GM23338 (cell line): ENCODE data around the gene PERCC1. TPM values are rescaled to one million over a fixed set of nuclear protein-coding genes. Genes with fewer than 3 reads are reported as not detected.

Experiments used
- ATAC-seq: fragments of 200-7000 bp; cut with Tn5 transposase; 3 replicates; pipeline ENCODE4 v1.9.1; 2020
- DNase-seq: peaks from one replicate; pipeline ENCODE4 v3.0.0-alpha.2; 2015; ENCODE audit warnings: low spot score
- H2AFZ ChIP-seq: fragments of 200-600 bp; sonication (generic); 2 replicates; pipeline ENCODE4 v1.8.0; 2016; ENCODE audit warnings: antibody characterized with exemption, mild to moderate bottlenecking, moderate library complexity
- H3F3A ChIP-seq: fragments of 200-600 bp; sonication (generic); replicated peaks from 2 replicates; pipeline ENCODE4 v1.8.0; 2017; ENCODE audit warnings: antibody characterized with exemption, mixed run types, low read depth
- H3K27ac ChIP-seq: fragments of 200-600 bp; sonication (generic); 2 replicates; pipeline ENCODE4 v1.6.1; 2016; ENCODE audit warnings: low read depth
- H3K27me3 ChIP-seq: fragments of 200-600 bp; sonication (generic); 2 replicates; pipeline ENCODE4 v1.8.0; 2016; ENCODE audit warnings: mild to moderate bottlenecking, mixed run types, moderate library complexity; ENCODE audit not compliant: insufficient read depth
- H3K36me3 ChIP-seq: fragments of 200-600 bp; sonication (generic); 2 replicates; pipeline ENCODE4 v1.8.0; 2016; ENCODE audit warnings: mild to moderate bottlenecking; ENCODE audit not compliant: insufficient read depth
- H3K4me1 ChIP-seq: fragments of 200-600 bp; sonication (generic); 2 replicates; pipeline ENCODE4 v1.8.0; 2016; ENCODE audit warnings: mild to moderate bottlenecking, moderate library complexity; ENCODE audit not compliant: insufficient read depth
- H3K4me2 ChIP-seq: fragments of 200-600 bp; sonication (generic); 2 replicates; pipeline ENCODE4 v1.7.1; 2017; ENCODE audit warnings: mixed run types
- H3K4me3 ChIP-seq: fragments of 200-600 bp; sonication (generic); 2 replicates; pipeline ENCODE4 v1.6.1; 2016; ENCODE audit warnings: mixed run types
- H3K79me2 ChIP-seq: fragments of 200-600 bp; sonication (generic); replicated peaks from 2 replicates; pipeline ENCODE4 v1.8.0; 2017; ENCODE audit warnings: mild to moderate bottlenecking; ENCODE audit not compliant: insufficient read depth
- H3K9me2 ChIP-seq: fragments of 200-600 bp; sonication (generic); 2 replicates; pipeline ENCODE4 v1.8.0; 2017; ENCODE audit not compliant: insufficient read depth
- H4K20me1 ChIP-seq: fragments of 200-600 bp; sonication (generic); replicated peaks from 2 replicates; pipeline ENCODE4 v1.8.0; 2017; ENCODE audit warnings: mild to moderate bottlenecking; ENCODE audit not compliant: insufficient read depth
- H3K27ac Mint-ChIP-seq: 2 replicates; pipeline ENCODE4 v1.8.0; 2020; ENCODE audit warnings: inconsistent platforms, mild to moderate bottlenecking, moderate library complexity, mixed read lengths
- H3K27me3 Mint-ChIP-seq: 3 replicates; pipeline ENCODE4 v1.8.0; 2022; ENCODE audit warnings: low read depth, mild to moderate bottlenecking, moderate library complexity, mixed read lengths, inconsistent platforms; ENCODE audit not compliant: insufficient read depth, poor library complexity
- H3K36me3 Mint-ChIP-seq: 3 replicates; pipeline ENCODE4 v1.8.0; 2021; ENCODE audit warnings: low read depth, mild to moderate bottlenecking, inconsistent platforms, moderate library complexity, mixed read lengths
- H3K4me1 Mint-ChIP-seq: 3 replicates; pipeline ENCODE4 v1.8.0; 2020; ENCODE audit warnings: mild to moderate bottlenecking, inconsistent platforms, mixed read lengths
- H3K4me3 Mint-ChIP-seq: 3 replicates; pipeline ENCODE4 v1.8.0; 2021; ENCODE audit warnings: moderate library complexity, mild to moderate bottlenecking, inconsistent platforms, mixed read lengths
- H3K9me3 Mint-ChIP-seq: 3 replicates; pipeline ENCODE4 v1.8.0; 2020; ENCODE audit warnings: moderate library complexity, mild to moderate bottlenecking, inconsistent platforms, mixed read lengths
- CREB1 ChIP-seq: fragments of 250-450 bp; sonication (Bioruptor Pico); IDR thresholded peaks from 2 replicates; pipeline ENCODE4 v1.5.0; 2020; ENCODE audit warnings: low read depth, mild to moderate bottlenecking, moderate library complexity
- CTCF ChIP-seq, 2 experiments: fragments of 200-600 bp in 1 of 2; sonication (generic) in 1 of 2; conservative IDR thresholded peaks; 2 replicates each; pipeline versions ENCODE4 v1.5.1 to v1.6.1; 2016 to 2017; ENCODE audit warnings: antibody characterized with exemption in 2 of 2, low read depth in 2 of 2, mild to moderate bottlenecking in 2 of 2, moderate library complexity in 1 of 2
- ETS1 ChIP-seq: IDR thresholded peaks from 2 replicates; pipeline ENCODE4 v1.6.1; 2016; ENCODE audit warnings: antibody characterized with exemption
- EZH2 ChIP-seq: fragments of 200-600 bp; sonication (generic); IDR thresholded peaks from one replicate; pipeline ENCODE4 v1.8.0; 2017; ENCODE audit warnings: antibody characterized with exemption, mild to moderate bottlenecking, low read depth; ENCODE audit not compliant: unreplicated experiment
- EZH2phosphoT487 ChIP-seq: fragments of 200-600 bp; sonication (generic); IDR thresholded peaks from one replicate; pipeline ENCODE4 v1.8.1; 2018; ENCODE audit warnings: antibody characterized with exemption; ENCODE audit not compliant: unreplicated experiment
- JUNB ChIP-seq: IDR thresholded peaks from one replicate; pipeline ENCODE4 v1.6.1; 2016; ENCODE audit warnings: antibody characterized with exemption; ENCODE audit not compliant: unreplicated experiment
- NANOG ChIP-seq: IDR thresholded peaks from 2 replicates; pipeline ENCODE4 v1.6.1; 2016; ENCODE audit warnings: antibody characterized with exemption, borderline replicate concordance
- POLR2AphosphoS5 ChIP-seq: IDR thresholded peaks from 2 replicates; pipeline ENCODE4 v1.6.1; 2016; ENCODE audit warnings: antibody characterized with exemption, low read depth
- REST ChIP-seq: IDR thresholded peaks from one replicate; pipeline ENCODE4 v1.6.1; 2018; ENCODE audit warnings: antibody characterized with exemption; ENCODE audit not compliant: unreplicated experiment
- STAT1 ChIP-seq: IDR thresholded peaks from one replicate; pipeline ENCODE4 v1.6.1; 2016; ENCODE audit warnings: antibody characterized with exemption; ENCODE audit not compliant: unreplicated experiment
- ZNF114 ChIP-seq: fragments of 250-450 bp; sonication (Bioruptor Pico); IDR thresholded peaks from 2 replicates; pipeline ENCODE4 v1.5.0; 2020; ENCODE audit warnings: mild to moderate bottlenecking, moderate library complexity
- ZNF331 ChIP-seq: fragments of 250-450 bp; sonication (Bioruptor Pico); IDR thresholded peaks from 2 replicates; pipeline ENCODE4 v1.5.0; 2020; ENCODE audit warnings: low read depth, mild to moderate bottlenecking, moderate library complexity
- ZNF462 ChIP-seq: fragments of 250-450 bp; sonication (Bioruptor Pico); IDR thresholded peaks from 2 replicates; pipeline ENCODE4 v1.5.0; 2020; ENCODE audit warnings: mild to moderate bottlenecking, moderate library complexity
- polyA plus RNA-seq: library from polyadenylated mRNA; unstranded; fragments of >200 nt; fragmentation: Nextera tagmentation; extraction: Ambion mirVana; gene quantifications from 2 replicates; pipeline ENCODE4 v1.2.1, GENCODE V29; 2016
- total RNA-seq: library from RNA; depleted of rRNA; stranded (reverse); fragments of >200 nt; shearing (Covaris generic); gene quantifications from 2 replicates; pipeline ENCODE4 v1.2.3, GENCODE V29; 2014

The PERCC1 gene
- total and polyA plus RNA-seq, 2 experiments from 2014 or later: not detected

GRCh38 chr16:1425616-1426370 lies 5.1 kb upstream of the PERCC1 start:
- no peaks in the 10 kb centered on the region for H3F3A ChIP-seq
- no peaks in the 10 kb centered on the region for H3K9me2 ChIP-seq
- no peaks in the 10 kb centered on the region for H4K20me1 ChIP-seq
- no peak overlapping the region for H3K27ac ChIP-seq
- TF ChIP-seq NANOG (no peak), STAT1 (no peak), ZNF462 (CRISPR knock-in tag) (no peak), POLR2AphosphoS5 (no peak), JUNB (no peak), EZH2 (no peak), ZNF114 (CRISPR knock-in tag) (no peak), REST (no peak), CREB1 (CRISPR knock-in tag) (no peak), ETS1 (no peak), CTCF (conservative IDR thresholded peaks at IDR 0.05; ENCODE audit: low read depth in 2 of 2) (no peak), ZNF331 (CRISPR knock-in tag) (no peak), EZH2phosphoT487 (no peak)
- Mint-ChIP-seq H3K27me3 (peaks cover 9% of the 10 kb centered on the region), H3K36me3 (no peaks in the 10 kb centered on the region), H3K4me1 (0 out of 3 replicates have a peak, but pooled peaks cover 2% of the 10 kb centered on the region), H3K9me3 (no peaks in the 10 kb centered on the region), H3K4me3 (no peak overlapping the region), H3K27ac (no peak overlapping the region)
- H2AFZ ChIP-seq: no peak overlapping the region
- H3K4me2 ChIP-seq: no peak overlapping the region
- H3K36me3 ChIP-seq: no peaks in the 10 kb centered on the region
- H3K4me1 ChIP-seq: no peaks in the 10 kb centered on the region; the same call in 1 of the 2 replicates
- H3K27me3 ChIP-seq: no peaks in the 10 kb centered on the region
- DNase-seq (no peak), ATAC-seq (no peak)
- H3K4me3 ChIP-seq: no peak overlapping the region
- H3K79me2 ChIP-seq: no peaks in the 10 kb centered on the region
